ENCODE data around the gene DNAJA4.

- TF ChIP-seq POLR2A (IDR thresholded peaks at IDR 0.05) (no peak), CTCF (IDR thresholded peaks at IDR 0.05) (no peak), EP300 (IDR thresholded peaks at IDR 0.05) (no peak), POLR2AphosphoS5 (IDR thresholded peaks at IDR 0.05) (no peak)
These were observed 22.2 kb upstream of the DNAJA4 start for GRCh38 chr15:78242128-78242527.

All from stomach (tissue), 4 donors.